ENCODE results near the gene KNG1.
"Not testable (repeated sequence)": the region's sequence is repeated elsewhere in the genome, so short reads cannot be mapped to it uniquely, and the experiment has no call there.

The KNG1 gene

GRCh38 chr3:186717039-186717457, at the start of gene KNG1:
Gene KNG1, plus strand, starts transcription at chr3:186717359. Its CDS starts 184 bp downstream, at chr3:186717543.
- DNase-seq (ENCODE audit: low read depth): no peak

GRCh38 chr3:186668426-186668825, 48.7 kb upstream of the KNG1 start:
- no peak for DNase-seq (ENCODE audit: low read depth)

- DNase-seq (ENCODE audit: low read depth): peak; percentile 4
Measured at GRCh38 chr3:186669378-186670084, 47.6 kb upstream of the KNG1 start.

GRCh38 chr3:186670155-186670554, 47.0 kb upstream of the KNG1 start:
- no peak for DNase-seq (ENCODE audit: low read depth)

- DNase-seq (ENCODE audit: low read depth): no peak
Measured at GRCh38 chr3:186671051-186671450, 46.1 kb upstream of the KNG1 start.

GRCh38 chr3:186678604-186679003, 38.6 kb upstream of the KNG1 start:
- no peak for DNase-seq (ENCODE audit: low read depth)

- DNase-seq (ENCODE audit: low read depth): no peak
Measured at GRCh38 chr3:186679151-186679550, 38.0 kb upstream of the KNG1 start.

- DNase-seq (ENCODE audit: low read depth): no peak
Measured at GRCh38 chr3:186680869-186681268, 36.3 kb upstream of the KNG1 start.

- DNase-seq (ENCODE audit: low read depth): no peak
Measured at GRCh38 chr3:186682812-186683211, 34.3 kb upstream of the KNG1 start.

- DNase-seq (ENCODE audit: low read depth): no peak
Measured at GRCh38 chr3:186683979-186684378, 33.2 kb upstream of the KNG1 start.

GRCh38 chr3:186686475-186686874, 30.7 kb upstream of the KNG1 start:
- not testable (repeated sequence) for DNase-seq (ENCODE audit: low read depth)

- no peak for DNase-seq (ENCODE audit: low read depth)
Measured at GRCh38 chr3:186687120-186687651, 30.0 kb upstream of the KNG1 start.

- not testable (repeated sequence) for DNase-seq (ENCODE audit: low read depth)
Measured at GRCh38 chr3:186690304-186690703, 26.9 kb upstream of the KNG1 start.

GRCh38 chr3:186691676-186692075, 25.5 kb upstream of the KNG1 start:
- no peak for DNase-seq (ENCODE audit: low read depth)

GRCh38 chr3:186693843-186694242, 23.3 kb upstream of the KNG1 start:
- DNase-seq (ENCODE audit: low read depth): no peak

GRCh38 chr3:186694288-186695032, 22.7 kb upstream of the KNG1 start:
- no peak for DNase-seq (ENCODE audit: low read depth)

- no peak for DNase-seq (ENCODE audit: low read depth)
Measured at GRCh38 chr3:186696522-186696921, 20.6 kb upstream of the KNG1 start.

GRCh38 chr3:186697510-186697909, 19.6 kb upstream of the KNG1 start:
- no peak for DNase-seq (ENCODE audit: low read depth)

GRCh38 chr3:186700267-186700666, 16.9 kb upstream of the KNG1 start:
- no peak for DNase-seq (ENCODE audit: low read depth)

- not testable (repeated sequence) for DNase-seq (ENCODE audit: low read depth)
Measured at GRCh38 chr3:186702451-186702850, 14.7 kb upstream of the KNG1 start.

GRCh38 chr3:186705882-186706780, 11.0 kb upstream of the KNG1 start:
- no peak for DNase-seq (ENCODE audit: low read depth)

GRCh38 chr3:186708983-186709679, 8.0 kb upstream of the KNG1 start:
- DNase-seq (ENCODE audit: low read depth): no peak

Measured in amniotic epithelial cell (primary cell).